HEK293 (cell line): ENCODE results near the gene GCK.
A peak's percentile ranks its signal among the peaks of the same experiment; 100 is the strongest.

Experiments used
- CTCF ChIA-PET: fragments of 350-600 bp; formaldehyde crosslinking; extraction: SDS; loops from one replicate; lab custom pipeline; 2021; ENCODE audit warnings: antibody characterized with exemption; lab: Yijun Ruan, JAX
- POLR2A ChIA-PET: fragments of 300-600 bp; formaldehyde crosslinking; extraction: SDS; loops from one replicate; lab custom pipeline; 2020; ENCODE audit warnings: antibody characterized with exemption, inconsistent platforms; lab: Yijun Ruan, JAX
- H3K27ac ChIP-seq: fragments of 200-500 bp; sonication (Bioruptor generic); 2 replicates; pipeline ENCODE4 v1.5.1; 2014; ENCODE audit warnings: low read depth, low read length, control low read depth, inconsistent platforms; ENCODE audit errors: extremely low read depth
- H3K36me3 ChIP-seq, 2 experiments: fragments of 200-500 bp in 1 of 2; sonication (Bioruptor generic) in 1 of 2; 1 replicate in 1 of 2; 2 replicates in 1 of 2; pipeline ENCODE4 v1.5.1; 2014 to 2017; ENCODE audit warnings: inconsistent platforms in 2 of 2, low read length in 2 of 2; ENCODE audit not compliant: control insufficient read depth in 2 of 2, insufficient read depth in 1 of 2
- H3K4me1 ChIP-seq: fragments of 200-500 bp; sonication (Bioruptor generic); 2 replicates; pipeline ENCODE4 v1.5.1; 2014; ENCODE audit warnings: mild to moderate bottlenecking, low read length, inconsistent platforms; ENCODE audit not compliant: control insufficient read depth, insufficient read depth
- H3K4me3 ChIP-seq: 2 replicates; pipeline ENCODE4 v1.5.1; 2011; ENCODE audit warnings: low read depth, mild to moderate bottlenecking, control low read depth, low read length, moderate library complexity
- H3K9me3 ChIP-seq: fragments of 200-500 bp; sonication (Bioruptor generic); 2 replicates; pipeline ENCODE4 v1.5.1; 2014; ENCODE audit warnings: low read depth, low read length, inconsistent platforms; ENCODE audit not compliant: control insufficient read depth, insufficient read depth
- GLI4 ChIP-seq: fragments of 450-650 bp; formaldehyde crosslinking; IDR thresholded peaks from 2 replicates; pipeline ENCODE4 v1.5.1; 2016; ENCODE audit warnings: missing biosample characterization, missing genetic modification characterization
- HOXA7 ChIP-seq: sonication (generic); formaldehyde crosslinking; IDR thresholded peaks from 2 replicates; pipeline ENCODE4 v1.8.1; 2022; ENCODE audit warnings: missing genetic modification reagents, borderline replicate concordance
- SALL2 ChIP-seq: fragments of 450-650 bp; formaldehyde crosslinking; IDR thresholded peaks from 2 replicates; pipeline ENCODE4 v1.5.0; 2017; ENCODE audit warnings: missing biosample characterization, mild to moderate bottlenecking, missing genetic modification characterization, borderline replicate concordance
- TRIM28 ChIP-seq: IDR thresholded peaks from 2 replicates; pipeline ENCODE4 v1.6.1; 2011; ENCODE audit warnings: low read length, control low read depth, borderline replicate concordance
- WT1 ChIP-seq: fragments of 450-650 bp; formaldehyde crosslinking; IDR thresholded peaks from 2 replicates; pipeline ENCODE4 v1.5.1; 2016; ENCODE audit warnings: missing biosample characterization, missing genetic modification characterization
- ZBTB10 ChIP-seq: fragments of 450-650 bp; formaldehyde crosslinking; IDR thresholded peaks from 2 replicates; pipeline ENCODE4 v1.5.1; 2016; ENCODE audit warnings: missing biosample characterization, missing genetic modification characterization
- ZBTB7A ChIP-seq: fragments of 450-650 bp; formaldehyde crosslinking; IDR thresholded peaks from 2 replicates; pipeline ENCODE4 v1.5.1; 2016; ENCODE audit warnings: low read depth, missing biosample characterization, missing genetic modification characterization
- ZNF10 ChIP-seq: fragments of 450-650 bp; formaldehyde crosslinking; IDR thresholded peaks from 2 replicates; pipeline ENCODE4 v1.5.1; 2017; ENCODE audit warnings: missing biosample characterization, missing genetic modification characterization
- ZNF18 ChIP-seq: fragments of 450-650 bp; formaldehyde crosslinking; IDR thresholded peaks from 2 replicates; pipeline ENCODE4 v1.5.1; 2016; ENCODE audit warnings: missing biosample characterization, missing genetic modification characterization
- ZNF23 ChIP-seq: fragments of 450-650 bp; formaldehyde crosslinking; IDR thresholded peaks from 2 replicates; pipeline ENCODE4 v1.5.1; 2016; ENCODE audit warnings: missing biosample characterization, missing genetic modification characterization, borderline replicate concordance
- ZNF362 ChIP-seq: fragments of 450-650 bp; formaldehyde crosslinking; IDR thresholded peaks from 2 replicates; pipeline ENCODE4 v1.5.1; 2016; ENCODE audit warnings: missing biosample characterization, missing genetic modification characterization
- ZNF416 ChIP-seq: fragments of 450-650 bp; formaldehyde crosslinking; IDR thresholded peaks from 2 replicates; pipeline ENCODE4 v1.5.1; 2016; ENCODE audit warnings: missing biosample characterization, missing genetic modification characterization
- ZNF571 ChIP-seq: fragments of 450-650 bp; formaldehyde crosslinking; IDR thresholded peaks from 2 replicates; pipeline ENCODE4 v1.5.0; 2017; ENCODE audit warnings: missing biosample characterization, missing genetic modification characterization
- ZNF639 ChIP-seq: fragments of 450-650 bp; formaldehyde crosslinking; IDR thresholded peaks from 2 replicates; pipeline ENCODE4 v1.5.1; 2016; ENCODE audit warnings: missing biosample characterization, missing genetic modification characterization
- ZNF76 ChIP-seq: fragments of 450-650 bp; formaldehyde crosslinking; IDR thresholded peaks from 2 replicates; pipeline ENCODE4; 2016; ENCODE audit warnings: low read depth, missing biosample characterization, missing genetic modification characterization, borderline replicate concordance
- ZNF837 ChIP-seq: fragments of 450-650 bp; formaldehyde crosslinking; IDR thresholded peaks from 2 replicates; pipeline ENCODE4 v1.5.1; 2016; ENCODE audit warnings: missing biosample characterization, missing genetic modification characterization
- ZNF843 ChIP-seq: fragments of 450-650 bp; formaldehyde crosslinking; IDR thresholded peaks from 2 replicates; pipeline ENCODE4 v1.5.1; 2016; ENCODE audit warnings: missing biosample characterization, missing genetic modification characterization
- ZSCAN4 ChIP-seq: fragments of 450-650 bp; formaldehyde crosslinking; IDR thresholded peaks from 2 replicates; pipeline ENCODE4 v1.5.1; 2017; ENCODE audit warnings: missing biosample characterization, missing genetic modification characterization

The GCK gene

GRCh38 chr7:44150966-44151941, 38.0 kb downstream of the GCK start:
- Histone ChIP-seq H3K36me3 (no peaks in the 10 kb centered on the region), H3K4me3 (no peak overlapping the region), H3K9me3 (no peaks in the 10 kb centered on the region), H3K27ac (no peak overlapping the region), H3K4me1 (no peaks in the 10 kb centered on the region)
- CTCF ChIA-PET, result no interaction called here
- POLR2A ChIA-PET, result no interaction called here
- TF ChIP-seq ZBTB7A (tag by site-specific recombination) (no peak), WT1 (tag by site-specific recombination) (no peak), HOXA7 (no peak), GLI4 (tag by site-specific recombination) (no peak), ZNF76 (no peak), ZNF843 (no peak)

- Histone ChIP-seq H3K27ac (no peak overlapping the region), H3K4me1 (no peaks in the 10 kb centered on the region), H3K9me3 (no peaks in the 10 kb centered on the region), H3K4me3 (no peak overlapping the region), H3K36me3 (no peaks in the 10 kb centered on the region)
- TF ChIP-seq ZNF18 (tag by site-specific recombination) (no peak), ZNF362 (tag by site-specific recombination) (no peak), ZNF837 (no peak), TRIM28 (no peak), ZNF10 (tag by site-specific recombination) (no peak), ZNF416 (tag by site-specific recombination) (no peak), ZSCAN4 (peak; percentile 62), SALL2 (no peak)
- POLR2A ChIA-PET, result no interaction called here
- CTCF ChIA-PET, result no interaction called here
These were observed 38.8 kb downstream of the GCK start for GRCh38 chr7:44150466-44150832.

- POLR2A ChIA-PET, result no interaction called here
- no peaks in the 10 kb centered on the region for H3K9me3 ChIP-seq
- no peak overlapping the region for H3K4me3 ChIP-seq
- no peaks in the 10 kb centered on the region for H3K36me3 ChIP-seq
- CTCF ChIA-PET, result interaction anchor here (1.0 kb wide), 1 partner anchor 19 kb away, joined by 3 read pairs; no protein-coding TSS in a partner anchor
- no peaks in the 10 kb centered on the region for H3K4me1 ChIP-seq
- TF ChIP-seq ZNF23 (tag by site-specific recombination) (no peak), ZBTB10 (tag by site-specific recombination) (no peak), ZNF571 (tag by site-specific recombination) (no peak), ZNF639 (tag by site-specific recombination) (no peak)
- TF ChIP-seq, all 188 proteins: peak for 0
- no peak overlapping the region for H3K27ac ChIP-seq
These were observed 39.4 kb downstream of the GCK start for GRCh38 chr7:44149571-44150465.
